AG10803 (cell line): Measurements from ENCODE around the gene C5orf58.

Source experiments
- DNase-seq: peaks from one replicate; pipeline ENCODE4 v3.0.0; 2010; ENCODE audit warnings: low read depth
- H3K4me3 ChIP-seq: 2 replicates; pipeline ENCODE4 v1.5.1; 2011; ENCODE audit warnings: mild to moderate bottlenecking, low read length, control low read depth
- TF ChIP-seq, protein P1 (sequence below): conservative IDR thresholded peaks from 2 replicates; pipeline ENCODE4 v1.5.1; 2011; ENCODE audit warnings: mild to moderate bottlenecking, low read length, control low read depth, inconsistent platforms

Gene C5orf58

DNA sequence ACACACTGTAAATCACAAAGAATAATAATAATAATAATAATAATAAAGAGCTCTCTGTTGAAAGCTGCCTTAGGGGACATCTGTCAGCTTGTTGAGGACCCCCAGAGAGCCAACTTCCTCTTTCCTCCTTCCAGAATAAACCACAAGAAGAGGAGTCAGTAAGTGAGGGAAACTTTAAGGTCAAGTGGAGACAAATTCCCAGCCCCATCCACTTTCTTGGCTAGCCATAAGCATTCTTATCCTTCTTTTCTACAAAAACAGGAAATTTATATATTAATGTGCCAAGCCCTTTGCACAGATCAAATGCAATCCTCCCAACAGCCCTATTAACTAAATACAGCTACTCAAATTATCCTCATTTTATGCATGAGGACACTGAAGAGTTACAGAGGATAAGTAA is 9.4 kb upstream of the C5orf58 start:
- DNase-seq, result peak; percentile 45
- H3K4me3 ChIP-seq, result no peak overlapping the region
- TF ChIP-seq, protein P1, sequence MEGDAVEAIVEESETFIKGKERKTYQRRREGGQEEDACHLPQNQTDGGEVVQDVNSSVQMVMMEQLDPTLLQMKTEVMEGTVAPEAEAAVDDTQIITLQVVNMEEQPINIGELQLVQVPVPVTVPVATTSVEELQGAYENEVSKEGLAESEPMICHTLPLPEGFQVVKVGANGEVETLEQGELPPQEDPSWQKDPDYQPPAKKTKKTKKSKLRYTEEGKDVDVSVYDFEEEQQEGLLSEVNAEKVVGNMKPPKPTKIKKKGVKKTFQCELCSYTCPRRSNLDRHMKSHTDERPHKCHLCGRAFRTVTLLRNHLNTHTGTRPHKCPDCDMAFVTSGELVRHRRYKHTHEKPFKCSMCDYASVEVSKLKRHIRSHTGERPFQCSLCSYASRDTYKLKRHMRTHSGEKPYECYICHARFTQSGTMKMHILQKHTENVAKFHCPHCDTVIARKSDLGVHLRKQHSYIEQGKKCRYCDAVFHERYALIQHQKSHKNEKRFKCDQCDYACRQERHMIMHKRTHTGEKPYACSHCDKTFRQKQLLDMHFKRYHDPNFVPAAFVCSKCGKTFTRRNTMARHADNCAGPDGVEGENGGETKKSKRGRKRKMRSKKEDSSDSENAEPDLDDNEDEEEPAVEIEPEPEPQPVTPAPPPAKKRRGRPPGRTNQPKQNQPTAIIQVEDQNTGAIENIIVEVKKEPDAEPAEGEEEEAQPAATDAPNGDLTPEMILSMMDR, result no peak

DNA sequence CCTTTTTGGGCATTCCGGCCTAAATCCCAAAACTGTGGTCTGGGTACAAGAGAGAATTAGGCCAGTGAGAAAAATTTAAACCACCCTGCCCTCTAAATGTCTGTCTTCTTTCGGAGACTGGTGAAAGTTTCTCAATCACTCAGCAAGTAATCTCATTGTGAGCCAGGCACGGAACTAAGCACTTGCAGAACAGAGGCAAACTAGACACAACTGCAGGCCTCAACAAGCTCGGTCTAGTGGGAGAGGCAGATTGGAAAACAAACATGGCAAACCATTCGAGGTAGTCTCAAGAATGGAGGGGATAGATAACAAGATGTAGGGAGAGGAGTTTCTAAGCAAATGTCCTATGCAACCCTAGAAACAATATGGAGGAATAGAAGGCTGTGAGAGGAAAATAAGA is 8.9 kb upstream of the C5orf58 start:
- no peak overlapping the region for H3K4me3 ChIP-seq
- no peak for DNase-seq
- TF ChIP-seq, protein P1, result no peak

DNA sequence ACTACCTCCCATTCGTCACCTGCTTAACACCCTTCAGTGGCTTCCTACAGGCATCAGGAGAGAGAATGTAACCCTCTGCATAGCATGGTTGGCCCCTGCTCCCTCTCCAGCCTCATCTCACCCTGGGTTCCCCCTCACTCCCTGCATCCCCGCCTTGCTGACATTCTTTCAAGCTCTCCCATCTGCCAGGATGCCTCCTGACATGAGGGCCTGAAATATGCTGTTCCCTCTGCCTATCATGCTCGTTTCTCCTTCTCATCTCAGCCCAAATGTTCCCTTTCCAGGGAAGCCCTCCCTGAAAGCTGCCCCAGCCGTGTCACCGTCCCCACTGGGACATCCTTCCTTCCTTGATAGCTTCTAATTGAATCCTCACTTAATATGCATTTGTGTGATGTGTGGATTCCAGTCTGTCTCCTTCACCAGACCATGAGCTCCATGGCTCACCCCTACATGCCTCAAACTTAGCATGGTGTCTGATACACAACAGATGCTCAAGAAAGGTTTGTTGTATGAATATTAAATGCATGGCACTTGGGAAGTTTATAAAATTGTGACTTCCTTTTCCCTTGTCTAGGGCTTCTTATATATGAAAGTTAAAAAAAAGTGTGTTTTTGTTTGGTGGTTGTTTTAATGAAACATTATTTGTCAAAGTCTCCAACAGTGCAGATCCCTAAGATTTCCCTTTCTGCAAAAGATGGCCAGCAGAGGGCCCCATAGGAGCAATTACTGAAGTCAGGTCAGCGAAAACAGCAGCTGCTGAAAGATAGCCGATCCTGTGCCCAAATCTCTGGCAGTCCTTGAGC is 7.3 kb upstream of the C5orf58 start:
- TF ChIP-seq, protein P1, result peak; percentile 85
- DNase-seq, result peak; percentile 65
- H3K4me3 ChIP-seq, result no peak overlapping the region

- TF ChIP-seq, protein P1, result no peak
- DNase-seq, result no peak
- H3K4me3 ChIP-seq, result no peak overlapping the region
Observed at GRCh38 chr5:170226129-170226615, 6.6 kb upstream of the C5orf58 start.

DNA sequence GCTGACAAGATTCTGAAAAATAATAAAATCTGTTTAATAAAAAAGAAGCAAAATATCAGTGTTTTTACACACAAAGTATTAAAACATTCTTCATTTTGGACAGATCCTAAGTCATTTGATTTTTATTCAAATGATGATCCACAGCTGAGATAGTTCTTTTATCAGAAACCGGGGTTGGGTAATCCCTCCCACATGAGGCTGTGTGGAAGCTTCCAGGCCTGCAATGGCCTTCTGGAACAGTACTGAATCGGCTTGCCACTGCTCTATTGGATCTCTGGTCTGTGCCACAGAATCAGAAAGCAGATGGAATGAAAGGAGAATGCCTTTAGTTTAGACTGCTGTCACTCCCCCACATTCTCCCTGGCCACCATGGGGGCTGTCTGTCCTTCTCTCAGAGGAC is 6.1 kb upstream of the C5orf58 start:
- no peak for DNase-seq
- no peak overlapping the region for H3K4me3 ChIP-seq
- TF ChIP-seq, protein P1, result no peak

- no peak overlapping the region for H3K4me3 ChIP-seq
- no peak for DNase-seq
- TF ChIP-seq, protein P1, result no peak
Observed at GRCh38 chr5:170228762-170229435, 3.9 kb upstream of the C5orf58 start.
